Measurements from ENCODE around the gene GRIN1. TPM values are rescaled to one million over a fixed set of nuclear protein-coding genes. Genes with fewer than 3 reads are reported as not detected.

The GRIN1 gene
- 0.26 to 0.78 TPM (median 0.52 TPM) in 5 replicates for total RNA-seq (2022; extraction: Qiagen RNA extraction; ENCODE audit: low read depth)

GRCh38 chr9:137138722-137139467, at the start of gene GRIN1:
Gene GRIN1 (plus strand): TSS chr9:137139154. CDS start chr9:137139487, 333 bp downstream.

GRCh38 chr9:137114613-137115393, 24.2 kb upstream of the GRIN1 start, which contains the start of gene DPP7:
Gene DPP7 (minus strand): TSS chr9:137114733. CDS start chr9:137114713, 20 bp downstream.

GRCh38 chr9:137169896-137170358, 31.0 kb downstream of the GRIN1 start, which contains the start of gene LRRC26:
Gene LRRC26 (minus strand): TSS chr9:137170051. CDS start chr9:137169943, 108 bp downstream.

GRCh38 chr9:137188490-137189296, 49.7 kb downstream of the GRIN1 start, which contains the start of the genes ANAPC2 and SSNA1:
Gene ANAPC2 (minus strand): TSS chr9:137188560. CDS start chr9:137188532, 28 bp downstream.
Gene SSNA1 (plus strand): TSS chr9:137188676. CDS start chr9:137188727, 51 bp downstream.

GRCh38 chr9:137200311-137201204, 61.6 kb downstream of the GRIN1 start, which contains the start of gene TPRN:
Gene TPRN (minus strand): TSS chr9:137200741. CDS start chr9:137200711, 30 bp downstream.

GRCh38 chr9:137205126-137206069, 66.4 kb downstream of the GRIN1 start, which contains the start of the genes NDOR1 and TMEM203:
Gene NDOR1 (plus strand): TSS chr9:137205700. CDS start chr9:137205778, 78 bp downstream.
Gene TMEM203 (minus strand): TSS chr9:137205648. CDS start chr9:137205414, 234 bp downstream.

Other genes with a start within 250 kb of the GRIN1 start
- gene FBXW5, start 194.4 kb upstream of the GRIN1 start, total RNA-seq (2022; extraction: Qiagen RNA extraction; ENCODE audit: low read depth) = 58.4 to 107 TPM (median 95.0 TPM) in 5 replicates
- gene C8G, start 193.9 kb upstream of the GRIN1 start, total RNA-seq (2022; extraction: Qiagen RNA extraction; ENCODE audit: low read depth) = 0.24 to 2.2 TPM (median 0.66 TPM) in 5 replicates
- 0.61 to 1.6 TPM (median 0.86 TPM) in 5 replicates for gene LCN12, start 186.9 kb upstream of the GRIN1 start, total RNA-seq (2022; extraction: Qiagen RNA extraction; ENCODE audit: low read depth)
- gene PTGDS, start 161.7 kb upstream of the GRIN1 start, total RNA-seq (2022; extraction: Qiagen RNA extraction; ENCODE audit: low read depth) = 0.25 to 0.76 TPM (median 0.59 TPM) in 3 of 5 replicates, not detected in the others
- not detected in 5 replicates for gene LCNL1, start 156.2 kb upstream of the GRIN1 start, total RNA-seq (2022; extraction: Qiagen RNA extraction; ENCODE audit: low read depth)
- 42.1 to 79.2 TPM (median 76.4 TPM) in 5 replicates for gene PAXX, start 146.7 kb upstream of the GRIN1 start, total RNA-seq (2022; extraction: Qiagen RNA extraction; ENCODE audit: low read depth)
- 2.0 to 3.7 TPM (median 3.4 TPM) in 5 replicates for gene CLIC3, start 142.6 kb upstream of the GRIN1 start, total RNA-seq (2022; extraction: Qiagen RNA extraction; ENCODE audit: low read depth)
- gene ABCA2, start 110.9 kb upstream of the GRIN1 start, total RNA-seq (2022; extraction: Qiagen RNA extraction; ENCODE audit: low read depth) = 18.6 to 29.0 TPM (median 26.5 TPM) in 5 replicates
- 0.07 to 0.09 TPM (median 0.08 TPM) in 3 of 5 replicates, not detected in the others for gene FUT7, start 107.1 kb upstream of the GRIN1 start, total RNA-seq (2022; extraction: Qiagen RNA extraction; ENCODE audit: low read depth)
- 37.1 to 85.1 TPM (median 73.1 TPM) in 5 replicates for gene NPDC1, start 93.0 kb upstream of the GRIN1 start, total RNA-seq (2022; extraction: Qiagen RNA extraction; ENCODE audit: low read depth)
- 0.31 to 1.1 TPM (median 0.91 TPM) in 5 replicates for gene ENTPD2, start 85.1 kb upstream of the GRIN1 start, total RNA-seq (2022; extraction: Qiagen RNA extraction; ENCODE audit: low read depth)
- gene SAPCD2, start 68.6 kb upstream of the GRIN1 start, total RNA-seq (2022; extraction: Qiagen RNA extraction; ENCODE audit: low read depth) = 14.0 to 28.0 TPM (median 25.8 TPM) in 5 replicates
- 9.3 to 14.6 TPM (median 11.2 TPM) in 5 replicates for gene UAP1L1, start 61.6 kb upstream of the GRIN1 start, total RNA-seq (2022; extraction: Qiagen RNA extraction; ENCODE audit: low read depth)
- gene MAN1B1, start 52.2 kb upstream of the GRIN1 start, total RNA-seq (2022; extraction: Qiagen RNA extraction; ENCODE audit: low read depth) = 42.0 to 52.8 TPM (median 50.3 TPM) in 5 replicates
- gene DPP7, start 24.4 kb upstream of the GRIN1 start, total RNA-seq (2022; extraction: Qiagen RNA extraction; ENCODE audit: low read depth) = 71.8 to 128 TPM (median 111 TPM) in 5 replicates
- gene LRRC26, start 30.9 kb downstream of the GRIN1 start, total RNA-seq (2022; extraction: Qiagen RNA extraction; ENCODE audit: low read depth) = 0.50 to 1.9 TPM (median 1.9 TPM) in 5 replicates
- not detected in 5 replicates for gene TMEM210, start 32.9 kb downstream of the GRIN1 start, total RNA-seq (2022; extraction: Qiagen RNA extraction; ENCODE audit: low read depth)
- 21.7 to 38.1 TPM (median 33.0 TPM) in 5 replicates for gene ANAPC2, start 49.4 kb downstream of the GRIN1 start, total RNA-seq (2022; extraction: Qiagen RNA extraction; ENCODE audit: low read depth)
- 103 to 153 TPM (median 139 TPM) in 5 replicates for gene SSNA1, start 49.5 kb downstream of the GRIN1 start, total RNA-seq (2022; extraction: Qiagen RNA extraction; ENCODE audit: low read depth)
- gene TPRN, start 61.6 kb downstream of the GRIN1 start, total RNA-seq (2022; extraction: Qiagen RNA extraction; ENCODE audit: low read depth) = 5.1 to 10.4 TPM (median 8.8 TPM) in 5 replicates
- 33.4 to 46.5 TPM (median 43.2 TPM) in 5 replicates for gene TMEM203, start 66.5 kb downstream of the GRIN1 start, total RNA-seq (2022; extraction: Qiagen RNA extraction; ENCODE audit: low read depth)
- 10.9 to 18.5 TPM (median 16.3 TPM) in 5 replicates for gene NDOR1, start 66.5 kb downstream of the GRIN1 start, total RNA-seq (2022; extraction: Qiagen RNA extraction; ENCODE audit: low read depth)
- 1.1 to 2.2 TPM (median 2.0 TPM) in 5 replicates for gene RNF208, start 83.1 kb downstream of the GRIN1 start, total RNA-seq (2022; extraction: Qiagen RNA extraction; ENCODE audit: low read depth)
- gene CYSRT1, start 86.0 kb downstream of the GRIN1 start, total RNA-seq (2022; extraction: Qiagen RNA extraction; ENCODE audit: low read depth) = 2.7 to 4.3 TPM (median 4.1 TPM) in 5 replicates
- gene RNF224, start 88.3 kb downstream of the GRIN1 start, total RNA-seq (2022; extraction: Qiagen RNA extraction; ENCODE audit: low read depth) = 0.16 to 0.23 TPM (median 0.23 TPM) in 3 of 5 replicates, not detected in the others
- 0.07 to 0.08 TPM (median 0.07 TPM) in 3 of 5 replicates, not detected in the others for gene SLC34A3, start 91.7 kb downstream of the GRIN1 start, total RNA-seq (2022; extraction: Qiagen RNA extraction; ENCODE audit: low read depth)
- 579 to 790 TPM (median 733 TPM) in 5 replicates for gene TUBB4B, start 102.1 kb downstream of the GRIN1 start, total RNA-seq (2022; extraction: Qiagen RNA extraction; ENCODE audit: low read depth)
- gene STPG3, start 112.1 kb downstream of the GRIN1 start, total RNA-seq (2022; extraction: Qiagen RNA extraction; ENCODE audit: low read depth) = not detected in 5 replicates
- 41.2 to 58.1 TPM (median 53.4 TPM) in 5 replicates for gene NELFB, start 116.2 kb downstream of the GRIN1 start, total RNA-seq (2022; extraction: Qiagen RNA extraction; ENCODE audit: low read depth)
- 18.6 to 30.7 TPM (median 27.4 TPM) in 5 replicates for gene TOR4A, start 138.6 kb downstream of the GRIN1 start, total RNA-seq (2022; extraction: Qiagen RNA extraction; ENCODE audit: low read depth)
- 3.9 to 9.5 TPM (median 7.7 TPM) in 5 replicates for gene NRARP, start 163.1 kb downstream of the GRIN1 start, total RNA-seq (2022; extraction: Qiagen RNA extraction; ENCODE audit: low read depth)

Data from A549 treated with RU486 at 1 μM for 4 hours (cell line).